Esophagus muscularis mucosa (tissue), 3 donors: Measurements from ENCODE around the gene DHX34.

Experiments
- POLR2A ChIP-seq: fragments of 450-650 bp; IDR thresholded peaks from one replicate; pipeline ENCODE4 v1.6.1; 2017; ENCODE audit warnings: antibody characterized with exemption, moderate library complexity, mild to moderate bottlenecking, low read depth
- POLR2AphosphoS5 ChIP-seq, 2 donors: sonication (generic); formaldehyde crosslinking; IDR thresholded peaks; one replicate each; pipeline ENCODE4 v1.6.1; 2017; ENCODE audit warnings: antibody characterized with exemption in 2 of 2
- TF ChIP-seq, protein P1 (sequence below), 3 experiments: fragments of 200-600 bp in 2 of 3; fragments of 450-650 bp in 1 of 3; sonication (generic) in 2 of 3; IDR thresholded peaks; one replicate each; pipeline ENCODE4 v1.5.1; 2017 to 2019; ENCODE audit warnings: antibody characterized with exemption in 3 of 3, mild to moderate bottlenecking in 2 of 3, moderate library complexity in 1 of 3

DNA sequence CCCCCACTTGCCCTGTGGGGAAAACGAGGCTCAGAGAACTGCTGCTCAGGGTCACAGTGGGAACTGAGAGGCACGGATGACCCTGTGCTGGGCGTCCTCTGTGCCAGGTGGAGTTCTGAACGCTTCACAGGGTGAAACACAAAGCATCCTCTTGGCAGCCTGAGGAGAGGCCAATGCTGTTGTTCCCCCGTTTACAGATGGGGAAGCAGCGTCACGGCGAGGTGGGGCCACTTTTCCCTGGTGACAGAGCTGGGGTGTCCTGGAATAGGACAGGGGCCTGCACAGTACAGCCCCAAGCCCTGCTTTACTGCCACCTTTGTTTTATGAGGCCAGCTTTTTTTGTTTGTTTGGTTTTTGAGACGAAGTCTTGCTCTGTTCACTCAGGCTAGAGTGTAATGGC is 22.1 kb downstream of the DHX34 start:
- TF ChIP-seq, protein P1, sequence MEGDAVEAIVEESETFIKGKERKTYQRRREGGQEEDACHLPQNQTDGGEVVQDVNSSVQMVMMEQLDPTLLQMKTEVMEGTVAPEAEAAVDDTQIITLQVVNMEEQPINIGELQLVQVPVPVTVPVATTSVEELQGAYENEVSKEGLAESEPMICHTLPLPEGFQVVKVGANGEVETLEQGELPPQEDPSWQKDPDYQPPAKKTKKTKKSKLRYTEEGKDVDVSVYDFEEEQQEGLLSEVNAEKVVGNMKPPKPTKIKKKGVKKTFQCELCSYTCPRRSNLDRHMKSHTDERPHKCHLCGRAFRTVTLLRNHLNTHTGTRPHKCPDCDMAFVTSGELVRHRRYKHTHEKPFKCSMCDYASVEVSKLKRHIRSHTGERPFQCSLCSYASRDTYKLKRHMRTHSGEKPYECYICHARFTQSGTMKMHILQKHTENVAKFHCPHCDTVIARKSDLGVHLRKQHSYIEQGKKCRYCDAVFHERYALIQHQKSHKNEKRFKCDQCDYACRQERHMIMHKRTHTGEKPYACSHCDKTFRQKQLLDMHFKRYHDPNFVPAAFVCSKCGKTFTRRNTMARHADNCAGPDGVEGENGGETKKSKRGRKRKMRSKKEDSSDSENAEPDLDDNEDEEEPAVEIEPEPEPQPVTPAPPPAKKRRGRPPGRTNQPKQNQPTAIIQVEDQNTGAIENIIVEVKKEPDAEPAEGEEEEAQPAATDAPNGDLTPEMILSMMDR (IDR thresholded peaks at IDR 0.05): no peak
- TF ChIP-seq POLR2A (no peak), POLR2AphosphoS5 (IDR thresholded peaks at IDR 0.05) (no peak)
